Stimulated activated CD8-positive, alpha-beta memory T cell treated with anti-CD3 and anti-CD28 coated beads, Interleukin-15, amount 100 ng/mL, for 24 hours (primary cell): ENCODE results near the gene ABCA1.

Source experiments
- DNase-seq: peaks from one replicate; pipeline ENCODE4 v3.0.0-alpha.2; 2020; ENCODE audit warnings: low read depth

The ABCA1 gene

GRCh38 chr9:104838958-104839357 lies 89.0 kb downstream of the ABCA1 start:
- no peak for DNase-seq

- no peak for DNase-seq
Measured at GRCh38 chr9:104836767-104837166, 91.2 kb downstream of the ABCA1 start.

GRCh38 chr9:104836235-104836634 lies 91.7 kb downstream of the ABCA1 start:
- DNase-seq, result no peak

- no peak for DNase-seq
Measured at GRCh38 chr9:104835161-104835560, 92.8 kb downstream of the ABCA1 start.

- no peak for DNase-seq
Measured at GRCh38 chr9:104833696-104834095, 94.3 kb downstream of the ABCA1 start.

- DNase-seq, result no peak
Measured at GRCh38 chr9:104831681-104832080, 96.3 kb downstream of the ABCA1 start.

GRCh38 chr9:104826911-104827310 lies 101.0 kb downstream of the ABCA1 start:
- DNase-seq, result no peak

- no peak for DNase-seq
Measured at GRCh38 chr9:104826079-104826775, 101.7 kb downstream of the ABCA1 start.

- DNase-seq, result no peak
Measured at GRCh38 chr9:104820336-104820735, 107.6 kb downstream of the ABCA1 start.

- no peak for DNase-seq
Measured at GRCh38 chr9:104819033-104819432, 108.9 kb downstream of the ABCA1 start.

- no peak for DNase-seq
Measured at GRCh38 chr9:104817437-104817836, 110.5 kb downstream of the ABCA1 start.

GRCh38 chr9:104815851-104816565 lies 111.9 kb downstream of the ABCA1 start:
- no peak for DNase-seq

- no peak for DNase-seq
Measured at GRCh38 chr9:104810421-104811339, 117.3 kb downstream of the ABCA1 start.

GRCh38 chr9:104808035-104808614 lies 119.8 kb downstream of the ABCA1 start:
- DNase-seq, result no peak

GRCh38 chr9:104805441-104805840 lies 122.5 kb downstream of the ABCA1 start:
- no peak for DNase-seq

- no peak for DNase-seq
Measured at GRCh38 chr9:104802906-104803305, 125.0 kb downstream of the ABCA1 start.

- DNase-seq, result no peak
Measured at GRCh38 chr9:104802110-104802509, 125.8 kb downstream of the ABCA1 start.

- DNase-seq, result no peak
Measured at GRCh38 chr9:104800068-104800785, 127.7 kb downstream of the ABCA1 start.

- no peak for DNase-seq
Measured at GRCh38 chr9:104798209-104798995, 129.6 kb downstream of the ABCA1 start.

- no peak for DNase-seq
Measured at GRCh38 chr9:104795857-104796256, 132.1 kb downstream of the ABCA1 start.

GRCh38 chr9:104795082-104795481 lies 132.9 kb downstream of the ABCA1 start:
- DNase-seq, result no peak
